AG04450 (cell line): Measurements from ENCODE around the gene ALG10B. TPM values are rescaled to one million over a fixed set of nuclear protein-coding genes. Genes with fewer than 3 reads are reported as not detected.
"Not testable (repeated sequence)": the region's sequence is repeated elsewhere in the genome, so short reads cannot be mapped to it uniquely, and the experiment has no call there.

Source experiments
- CTCF ChIA-PET: fragments of 300-600, 350-600 bp; formaldehyde crosslinking; extraction: SDS; loops from one replicate; lab custom pipeline; 2022; ENCODE audit warnings: antibody characterized with exemption, inconsistent platforms; lab: Charles Lee
- POLR2A ChIA-PET: fragments of 350-600 bp; formaldehyde crosslinking; extraction: SDS; loops from one replicate; lab custom pipeline; 2021; ENCODE audit warnings: antibody characterized with exemption, inconsistent platforms; lab: Yijun Ruan, JAX
- DNase-seq: peaks from one replicate; pipeline ENCODE4 v3.0.0-alpha.2; 2011; ENCODE audit warnings: low read depth, low spot score
- H3K27ac ChIP-seq: one replicate; pipeline ENCODE4 v1.5.1; 2012; ENCODE audit warnings: low read depth, low read length, control low read depth
- H3K27me3 ChIP-seq: one replicate; pipeline ENCODE4 v1.6.0; 2012; ENCODE audit warnings: low read length; ENCODE audit not compliant: control insufficient read depth, insufficient read depth
- H3K4me3 ChIP-seq: 2 replicates; pipeline ENCODE4 v1.5.1; 2011; ENCODE audit warnings: mild to moderate bottlenecking, low read depth, low read length, control low read depth
- H3K9me3 ChIP-seq: 2 replicates; pipeline ENCODE4 v1.5.1; 2012; ENCODE audit warnings: low read length; ENCODE audit not compliant: control insufficient read depth, insufficient read depth
- CTCF ChIP-seq: IDR thresholded peaks from 2 replicates; pipeline ENCODE4 v1.5.1; 2011; ENCODE audit warnings: low read depth, low read length, control low read depth, inconsistent platforms
- polyA plus RNA-seq: library from polyadenylated mRNA; depleted of rRNA; stranded (reverse); fragments of >200 nt; gene quantifications from 2 replicates; pipeline ENCODE4 v1.2.3, GENCODE V29; 2011

The ALG10B gene
- polyA plus RNA-seq, 1 experiment: 3.7 TPM

DNA sequence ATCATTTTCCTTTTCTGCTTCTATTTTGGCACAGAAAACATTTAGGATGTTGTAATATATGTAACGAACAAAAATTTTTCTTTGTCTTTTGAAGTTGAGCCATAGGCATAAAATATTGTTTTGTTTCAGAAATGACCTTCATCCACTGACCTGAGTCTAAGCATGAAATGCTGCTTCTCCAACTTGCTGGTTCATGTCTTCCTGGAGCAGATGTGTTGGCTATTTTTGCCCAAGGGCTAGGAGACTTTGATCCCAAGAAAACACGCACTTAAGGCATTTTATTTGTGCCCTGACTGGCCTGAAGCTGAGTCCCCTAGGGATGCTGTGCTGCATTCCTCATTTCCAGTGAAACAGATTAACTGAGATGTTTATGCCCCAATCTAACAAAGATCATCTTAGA is 27.2 kb upstream of the ALG10B start:
- ChIA-PET POLR2A (no interaction called here), CTCF (no interaction called here)
- no peak for TF ChIP-seq CTCF
- no peaks in the 10 kb centered on the region for H3K27me3 ChIP-seq
- H3K9me3 ChIP-seq: peaks cover 3% of the 10 kb centered on the region; the same call in 1 of the 2 replicates
- no peak overlapping the region for H3K27ac ChIP-seq
- H3K4me3 ChIP-seq: no peak overlapping the region
- no peak for DNase-seq

DNA sequence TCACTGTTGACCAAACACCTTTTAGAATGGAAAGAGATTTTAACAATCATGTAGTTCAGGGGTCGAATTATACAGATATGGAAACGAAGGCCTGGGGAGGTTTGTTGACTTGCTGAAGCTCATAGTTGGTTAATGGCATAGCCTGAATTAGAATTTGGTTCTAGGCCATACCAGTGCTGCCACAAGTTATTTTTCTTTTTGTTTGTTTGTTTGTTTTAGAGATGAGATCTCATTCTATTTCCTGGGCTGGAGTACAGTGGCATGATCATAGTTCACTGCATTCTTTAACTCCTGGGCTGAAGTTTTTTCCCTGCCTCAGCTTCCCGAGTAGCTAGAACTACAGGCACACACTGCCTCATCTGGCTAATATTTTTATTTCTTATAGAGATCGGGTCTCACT is 25.4 kb upstream of the ALG10B start:
- no peak overlapping the region for H3K27ac ChIP-seq
- H3K9me3 ChIP-seq: peaks cover 8% of the 10 kb centered on the region; the same call in 1 of the 2 replicates
- H3K4me3 ChIP-seq: no peak overlapping the region
- no peaks in the 10 kb centered on the region for H3K27me3 ChIP-seq
- TF ChIP-seq CTCF: no peak
- ChIA-PET POLR2A (interaction anchor here (0.7 kb wide), 1 partner anchor 291 kb away, joined by 8 read pairs; no protein-coding TSS in a partner anchor), CTCF (no interaction called here)
- no peak for DNase-seq

DNA sequence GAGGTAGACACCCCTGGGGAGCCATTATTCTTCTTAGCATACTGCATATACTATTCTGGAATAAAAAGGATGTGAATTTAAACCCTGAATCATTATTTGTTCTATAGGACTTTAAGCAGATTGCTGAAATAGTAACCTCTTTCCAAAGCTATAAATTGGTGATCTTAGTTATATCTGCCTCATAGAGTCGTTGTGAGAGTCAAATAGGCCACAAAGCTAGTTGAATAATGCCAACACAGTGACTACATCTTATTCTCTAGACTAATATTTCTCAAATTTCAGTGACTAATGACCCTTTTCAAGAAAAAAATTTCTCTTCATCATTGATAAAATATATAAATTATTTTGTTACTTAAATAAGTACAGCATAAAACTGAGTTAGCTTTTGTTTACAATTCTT is 13.6 kb upstream of the ALG10B start:
- H3K27ac ChIP-seq, POLR2A ChIA-PET, H3K9me3 ChIP-seq, DNase-seq, H3K27me3 ChIP-seq, H3K4me3 ChIP-seq: not testable (repeated sequence)
- CTCF ChIA-PET: interaction anchor here (0.7 kb wide), 1 partner anchor 787 kb away, joined by 3 read pairs; no protein-coding TSS in a partner anchor

GRCh38 chr12:38321966-38322365 is 5.4 kb downstream of the ALG10B start:
- H3K9me3 ChIP-seq, DNase-seq, H3K27me3 ChIP-seq, POLR2A ChIA-PET, H3K4me3 ChIP-seq, CTCF ChIA-PET, H3K27ac ChIP-seq: not testable (repeated sequence)

DNA sequence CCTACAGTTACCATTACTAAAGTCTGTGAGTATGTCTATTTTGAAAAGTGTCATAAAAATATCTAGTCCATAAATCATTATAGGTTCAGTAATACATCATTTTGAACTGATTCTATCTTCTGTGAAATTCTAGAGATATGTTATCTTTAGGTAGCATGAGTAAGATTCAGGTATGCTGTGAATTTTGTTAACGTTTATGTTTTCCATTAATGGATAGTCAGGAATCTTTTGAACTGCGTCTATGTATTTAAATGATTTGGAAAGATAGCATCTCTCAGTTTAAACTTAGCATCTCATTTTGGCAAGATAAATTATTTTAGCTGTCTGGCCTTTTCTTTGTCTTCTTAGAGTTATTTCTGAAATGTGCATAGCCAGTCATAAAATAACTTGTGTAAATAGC is 8.3 kb downstream of the ALG10B start:
- ChIA-PET POLR2A (no interaction called here), CTCF (no interaction called here)
- Histone ChIP-seq H3K4me3 (no peak overlapping the region), H3K27ac (no peak overlapping the region), H3K9me3 (no peaks in the 10 kb centered on the region), H3K27me3 (no peaks in the 10 kb centered on the region)
- TF ChIP-seq CTCF: no peak
- DNase-seq: no peak

DNA sequence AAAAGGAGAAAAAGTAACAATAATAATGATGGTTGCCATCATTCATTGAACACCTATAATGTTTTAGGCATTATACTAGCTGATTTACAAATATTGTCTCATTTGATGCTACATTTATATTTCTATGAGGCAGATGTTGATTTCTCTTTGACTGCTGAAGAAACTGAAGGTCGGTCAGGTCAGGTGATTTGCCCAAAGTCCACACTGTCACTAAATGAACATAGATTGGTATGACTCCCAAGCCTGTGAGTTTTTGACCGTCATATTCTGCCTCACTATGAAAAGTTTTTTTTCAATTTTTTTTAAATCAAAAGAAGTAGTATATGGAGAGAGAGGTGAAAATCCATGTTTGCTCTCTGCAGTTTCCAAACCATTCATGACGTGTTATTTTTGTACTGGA is 10.8 kb downstream of the ALG10B start:
- Histone ChIP-seq H3K27me3 (no peaks in the 10 kb centered on the region), H3K27ac (no peak overlapping the region), H3K9me3 (no peaks in the 10 kb centered on the region), H3K4me3 (no peak overlapping the region)
- CTCF ChIA-PET: interaction anchor here (1.6 to 1.8 kb wide), 2 partner anchors 11 to 946 kb away, joined by 16 to 21 read pairs; partner anchors contain the start of gene ALG10B
- DNase-seq: no peak
- POLR2A ChIA-PET: no interaction called here
- TF ChIP-seq CTCF: no peak
